Measurements from ENCODE around the gene CNKSR1.

GRCh38 chr1:26177182-26177684 lies at the start of gene CNKSR1:
- TF ChIP-seq, protein P1, sequence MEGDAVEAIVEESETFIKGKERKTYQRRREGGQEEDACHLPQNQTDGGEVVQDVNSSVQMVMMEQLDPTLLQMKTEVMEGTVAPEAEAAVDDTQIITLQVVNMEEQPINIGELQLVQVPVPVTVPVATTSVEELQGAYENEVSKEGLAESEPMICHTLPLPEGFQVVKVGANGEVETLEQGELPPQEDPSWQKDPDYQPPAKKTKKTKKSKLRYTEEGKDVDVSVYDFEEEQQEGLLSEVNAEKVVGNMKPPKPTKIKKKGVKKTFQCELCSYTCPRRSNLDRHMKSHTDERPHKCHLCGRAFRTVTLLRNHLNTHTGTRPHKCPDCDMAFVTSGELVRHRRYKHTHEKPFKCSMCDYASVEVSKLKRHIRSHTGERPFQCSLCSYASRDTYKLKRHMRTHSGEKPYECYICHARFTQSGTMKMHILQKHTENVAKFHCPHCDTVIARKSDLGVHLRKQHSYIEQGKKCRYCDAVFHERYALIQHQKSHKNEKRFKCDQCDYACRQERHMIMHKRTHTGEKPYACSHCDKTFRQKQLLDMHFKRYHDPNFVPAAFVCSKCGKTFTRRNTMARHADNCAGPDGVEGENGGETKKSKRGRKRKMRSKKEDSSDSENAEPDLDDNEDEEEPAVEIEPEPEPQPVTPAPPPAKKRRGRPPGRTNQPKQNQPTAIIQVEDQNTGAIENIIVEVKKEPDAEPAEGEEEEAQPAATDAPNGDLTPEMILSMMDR (conservative IDR thresholded peaks at IDR 0.05; ENCODE audit: low read depth, low read length), result peak; percentile 58
- no peak for TF ChIP-seq EZH2 (IDR thresholded peaks at IDR 0.05; ENCODE audit: low read length, unreplicated experiment)

Data from PC-3 (cell line).